HG03066 (cell line): ENCODE results near the gene CLEC5A.
"Not testable (repeated sequence)": the region's sequence is repeated elsewhere in the genome, so short reads cannot be mapped to it uniquely, and the experiment has no call there.

Experiments
- ATAC-seq: cut with Tn5 transposase; IDR thresholded peaks from one replicate; pipeline ENCODE4 v1.9.1; 2021; ENCODE audit warnings: low read depth; ENCODE audit not compliant: unreplicated experiment

CLEC5A gene

DNA sequence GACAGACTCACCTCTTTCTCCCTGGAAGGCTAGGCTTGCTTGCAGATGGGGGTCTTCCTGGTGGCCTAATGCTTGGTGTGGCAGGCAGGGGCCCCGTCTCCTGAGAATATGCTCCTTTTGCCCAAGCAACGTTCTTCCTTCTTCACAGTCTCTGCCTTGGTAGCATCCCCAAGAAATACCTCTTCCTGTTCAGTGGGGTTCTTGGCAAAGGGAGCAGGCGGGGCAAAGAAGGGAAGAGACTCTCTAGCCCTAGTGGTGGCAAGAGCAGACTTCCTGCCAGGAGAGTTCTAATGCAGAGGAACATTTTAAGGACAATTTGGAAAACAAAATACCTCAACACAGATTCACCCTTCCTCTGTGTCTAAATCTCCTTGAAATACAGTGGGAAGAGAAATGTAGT lies at the start of gene CLEC5A:
CLEC5A (minus strand) TSS at position 179 of the 400 bp plus-strand sequence. CDS start 682 bp downstream, outside the sequence.
- no peak for ATAC-seq

DNA sequence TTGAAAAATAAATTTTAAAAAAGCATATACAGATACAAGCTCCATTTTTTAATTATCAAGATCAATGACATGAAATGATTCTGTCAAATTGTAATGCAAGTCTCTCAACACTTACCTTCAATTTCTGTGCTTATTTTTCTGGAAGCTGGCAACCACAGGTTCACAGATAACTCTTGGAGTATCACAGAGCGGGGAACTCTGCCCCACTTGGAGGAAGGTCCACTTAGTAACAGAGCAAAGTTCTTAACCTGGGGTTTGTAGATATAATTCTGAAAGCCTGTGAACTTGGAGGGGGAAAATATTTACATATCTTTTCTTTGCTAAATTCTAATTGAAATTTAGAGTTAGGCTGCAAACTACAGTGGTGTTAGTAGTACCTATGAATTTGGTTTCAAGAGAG lies 46.6 kb upstream of the CLEC5A start:
- ATAC-seq: no peak

DNA sequence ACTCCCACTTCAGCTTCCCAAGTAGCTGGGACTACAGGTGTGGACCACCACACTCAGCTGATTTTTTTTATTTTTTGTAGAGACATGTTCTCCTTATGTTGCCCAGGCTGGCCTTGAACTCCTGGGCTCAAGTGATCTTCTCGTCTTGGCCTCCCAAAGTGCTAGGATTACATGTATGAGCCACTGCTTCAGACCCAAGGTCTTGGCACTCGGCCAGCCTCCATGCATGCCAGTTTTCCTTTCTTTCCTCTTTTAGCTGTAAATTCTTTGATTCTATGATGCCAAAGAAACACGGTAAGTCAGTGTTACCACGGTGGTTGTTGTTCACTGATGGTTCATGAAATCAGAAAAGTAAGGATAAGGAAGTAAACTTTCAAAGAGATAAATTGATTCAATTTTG lies 45.9 kb upstream of the CLEC5A start:
- ATAC-seq: no peak

DNA sequence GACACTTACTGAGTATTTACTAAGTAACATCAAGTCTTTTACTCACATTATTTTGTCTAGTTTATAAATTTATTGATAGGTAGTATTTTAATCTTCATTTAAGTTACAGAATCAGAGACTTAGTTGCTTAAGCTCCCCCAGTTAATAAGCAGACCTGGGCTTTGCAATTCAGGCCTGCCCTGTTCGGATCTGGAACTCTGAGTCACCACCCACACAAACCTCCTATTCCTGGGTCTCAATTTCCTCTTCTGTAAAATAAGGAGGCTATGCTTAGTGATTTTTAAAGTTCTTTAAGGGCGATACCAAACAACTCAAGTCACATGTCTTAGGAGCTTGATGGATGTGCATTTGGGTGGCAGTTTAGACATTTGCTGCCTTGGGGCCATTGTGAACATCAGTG lies 45.4 kb upstream of the CLEC5A start:
- no peak for ATAC-seq

DNA sequence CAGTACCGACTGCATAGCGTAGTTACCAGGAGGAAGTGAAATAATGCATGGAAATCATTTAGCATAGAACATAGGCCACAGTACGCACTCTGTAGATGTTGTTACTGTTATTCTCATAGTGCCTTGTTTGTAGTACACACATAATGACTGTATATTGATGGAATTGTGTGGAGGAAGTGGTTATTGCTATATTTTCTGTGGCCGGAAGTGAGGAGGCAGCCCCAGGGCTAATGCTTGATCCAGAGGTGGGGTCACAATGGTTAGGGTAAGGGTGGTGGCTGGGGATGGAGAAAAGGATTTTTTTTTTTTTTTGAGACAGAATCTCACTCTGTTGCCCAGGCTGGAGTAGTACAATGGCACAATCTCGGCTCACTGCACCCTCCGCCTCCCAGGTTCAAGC lies 44.4 kb upstream of the CLEC5A start:
- no peak for ATAC-seq

DNA sequence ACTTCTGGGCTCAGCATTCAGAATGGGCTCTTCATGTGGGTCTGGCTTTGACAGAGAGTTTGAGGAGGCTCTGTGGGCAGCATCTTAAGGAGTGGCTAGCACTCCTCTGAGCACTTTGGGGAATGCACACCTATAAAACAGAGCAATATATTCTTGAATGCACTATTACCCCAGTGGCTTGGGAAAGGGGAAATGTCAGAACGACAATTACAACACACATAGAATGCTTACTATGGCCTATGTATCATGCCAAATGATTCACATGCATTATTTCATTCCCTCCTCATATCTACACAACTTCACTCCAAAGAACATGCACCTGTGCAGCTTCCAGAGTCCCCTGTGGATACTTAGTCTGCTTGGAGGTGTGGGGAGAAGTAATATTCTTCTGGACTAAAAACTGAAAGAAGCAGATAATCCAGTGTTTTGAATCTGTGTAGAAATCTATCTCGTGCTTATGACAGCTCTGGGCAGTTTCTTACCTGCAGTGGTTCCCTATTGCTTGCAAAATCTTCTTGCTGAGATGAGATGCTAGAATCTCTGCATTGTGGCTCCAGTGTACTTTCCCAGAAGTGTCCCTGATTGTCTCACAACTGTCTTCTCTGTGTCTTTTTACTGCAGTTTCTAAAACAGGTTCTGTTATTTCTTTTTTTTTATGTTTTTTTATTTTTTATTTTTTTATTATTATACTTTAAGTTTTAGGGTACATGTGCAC lies 43.4 kb upstream of the CLEC5A start:
- ATAC-seq: no peak

DNA sequence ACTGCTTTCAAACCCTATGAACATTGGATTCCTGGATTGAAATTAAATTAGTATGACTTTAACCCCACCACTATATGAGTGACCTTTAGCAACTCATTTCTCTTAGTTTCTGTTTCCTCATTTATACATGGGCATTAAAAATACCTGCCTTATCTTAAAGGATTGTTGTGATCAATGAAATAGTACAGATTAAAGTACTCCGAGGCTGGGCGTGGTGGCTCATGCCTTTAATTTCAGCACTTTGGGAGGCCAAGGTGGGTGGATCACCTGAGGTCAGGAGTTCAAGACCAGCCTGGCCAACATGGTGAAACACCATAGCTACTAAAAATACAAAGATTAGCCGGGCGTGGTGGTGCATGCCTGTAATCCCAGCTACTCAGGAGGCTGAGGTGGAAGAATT lies 41.0 kb upstream of the CLEC5A start:
- not testable (repeated sequence) for ATAC-seq

DNA sequence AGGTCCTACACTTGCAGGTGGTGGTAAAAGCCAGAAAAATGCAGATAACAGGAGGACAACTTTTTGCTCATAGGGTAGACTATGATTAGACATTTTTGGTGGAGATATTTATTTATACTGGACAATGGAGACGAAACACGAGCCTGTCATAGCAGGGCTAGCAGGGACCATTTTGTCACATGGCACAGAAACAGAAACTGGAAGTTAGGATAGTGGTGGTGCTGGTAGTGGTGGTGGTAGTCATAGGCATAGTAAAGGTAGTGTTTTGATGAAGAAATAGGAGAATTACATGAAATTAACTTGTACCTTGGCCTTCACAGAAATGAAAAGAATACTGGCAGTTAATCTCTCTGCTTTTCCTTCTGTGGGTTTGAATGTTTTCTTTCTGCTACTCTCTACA lies 40.1 kb upstream of the CLEC5A start:
- no peak for ATAC-seq

DNA sequence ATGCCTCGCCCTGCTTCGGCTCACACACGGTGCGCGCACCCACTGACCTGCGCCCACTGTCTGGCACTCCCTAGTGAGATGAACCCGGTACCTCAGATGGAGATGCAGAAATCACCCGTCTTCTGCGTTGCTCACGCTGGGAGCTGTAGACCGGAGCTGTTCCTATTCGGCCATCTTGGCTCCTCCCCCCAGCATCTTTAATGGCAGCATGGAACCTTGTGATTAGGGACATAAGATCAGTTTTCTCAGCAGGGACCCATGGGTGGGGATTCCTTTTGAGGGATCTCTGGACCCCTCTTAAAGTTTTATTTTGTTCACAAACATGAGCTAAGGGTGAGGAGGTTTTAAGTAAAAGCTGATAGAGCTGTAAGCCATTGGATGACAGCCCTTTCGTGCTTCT lies 39.2 kb upstream of the CLEC5A start:
- not testable (repeated sequence) for ATAC-seq

DNA sequence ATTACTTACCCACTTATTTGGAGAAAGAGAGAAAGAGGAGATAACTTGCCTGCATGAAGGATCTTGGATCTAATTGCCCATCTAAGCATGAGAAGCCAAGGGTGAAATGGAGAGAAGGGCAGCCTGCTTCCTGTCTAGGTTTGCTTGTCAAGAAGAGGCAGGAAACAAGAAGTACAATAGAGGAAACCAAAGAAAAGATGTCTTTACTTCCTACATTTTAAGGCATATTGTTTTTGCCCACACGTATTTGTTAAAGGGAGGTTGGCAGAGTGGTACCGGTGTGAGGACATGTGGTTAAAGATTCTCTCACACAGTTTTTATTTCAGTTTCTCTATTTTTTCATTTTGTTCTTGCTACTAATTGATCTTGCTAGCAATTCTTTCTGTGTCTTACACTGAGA lies 32.8 kb upstream of the CLEC5A start:
- ATAC-seq: no peak

DNA sequence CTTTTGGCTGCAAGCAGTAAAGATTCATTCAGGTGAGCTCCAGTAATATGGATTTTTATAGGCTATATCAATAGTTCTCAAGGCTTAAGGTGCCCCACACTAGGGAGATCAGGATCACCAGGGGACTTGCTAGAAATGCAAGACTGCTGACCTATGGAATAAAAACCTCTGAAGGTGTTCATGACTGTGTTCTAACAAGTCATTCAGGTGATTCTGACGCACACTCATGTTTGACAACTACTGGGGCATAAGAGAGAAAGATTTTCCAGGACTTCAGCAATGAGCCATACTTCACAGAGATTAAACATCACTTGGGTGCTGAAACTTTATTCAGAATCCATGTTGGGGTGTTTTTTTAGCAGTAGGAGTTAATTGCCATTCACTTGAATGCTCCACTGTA lies 31.6 kb upstream of the CLEC5A start:
- no peak for ATAC-seq

DNA sequence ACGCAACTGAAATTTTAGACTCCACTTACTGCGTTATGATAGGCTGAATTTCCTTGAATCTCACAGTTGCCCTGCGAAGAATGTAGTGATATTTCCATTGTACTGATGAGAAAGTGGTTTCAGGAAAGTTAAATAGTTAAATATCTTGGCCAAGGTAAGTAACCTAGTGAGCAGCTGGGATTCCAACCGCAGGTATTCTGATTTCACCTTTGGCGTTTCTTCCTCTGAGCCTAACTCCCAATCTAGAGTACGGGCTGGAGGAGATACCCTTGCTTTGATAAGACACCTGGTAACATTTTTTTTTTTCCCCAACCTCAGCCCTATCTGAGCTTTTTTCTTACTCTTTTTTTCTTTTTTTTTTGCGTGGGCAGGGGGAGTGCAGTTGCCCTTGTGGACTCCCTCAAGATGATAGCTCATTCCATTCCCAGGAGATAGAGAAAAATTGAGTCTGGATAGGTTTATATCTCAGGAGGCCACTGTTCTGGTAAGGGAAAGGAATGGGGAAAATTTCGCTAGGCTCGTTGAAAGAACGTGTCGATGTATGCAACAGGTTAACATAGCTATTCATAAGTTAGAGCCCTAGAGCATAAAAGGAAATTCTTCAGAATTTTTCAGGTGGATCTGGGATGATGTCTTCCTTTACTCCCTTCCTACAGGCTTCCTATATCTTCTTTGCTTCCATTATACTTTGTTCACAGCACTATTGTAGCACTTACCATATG lies 29.9 kb upstream of the CLEC5A start:
- no peak for ATAC-seq

DNA sequence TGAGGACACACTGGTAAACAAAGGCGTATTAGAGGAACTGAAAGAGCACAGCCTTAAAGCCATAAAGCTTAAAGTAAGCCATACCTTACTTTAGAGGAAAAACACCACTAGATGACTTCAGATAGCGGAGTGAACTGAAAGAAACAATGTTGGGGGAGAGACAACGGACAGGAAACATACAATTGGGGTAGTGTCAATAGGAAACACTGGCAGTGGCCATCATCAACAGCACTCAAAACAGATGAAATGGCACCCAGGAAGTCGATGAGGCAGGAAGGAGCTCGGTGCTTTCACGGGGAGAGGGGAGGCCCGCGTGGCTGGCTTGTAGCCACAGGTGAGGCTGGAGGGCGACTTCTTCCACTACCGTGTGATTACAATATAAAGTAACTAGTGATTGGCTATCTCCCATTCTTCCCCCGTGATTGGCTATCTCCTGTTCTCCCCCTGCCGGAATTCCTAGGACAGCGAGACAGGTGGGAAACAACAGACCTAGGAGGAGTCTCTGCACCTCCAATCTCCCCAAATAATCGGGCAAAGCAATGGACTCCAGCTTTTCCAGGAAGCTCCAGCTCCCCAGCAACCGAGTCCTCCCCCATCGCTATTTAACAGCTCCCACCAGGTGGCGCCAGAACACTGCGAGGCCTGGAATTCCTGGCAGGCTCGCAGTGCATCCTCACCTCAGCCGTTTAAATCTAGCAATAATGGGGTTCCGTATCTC lies 29.2 kb upstream of the CLEC5A start:
- ATAC-seq: peak; percentile 78

DNA sequence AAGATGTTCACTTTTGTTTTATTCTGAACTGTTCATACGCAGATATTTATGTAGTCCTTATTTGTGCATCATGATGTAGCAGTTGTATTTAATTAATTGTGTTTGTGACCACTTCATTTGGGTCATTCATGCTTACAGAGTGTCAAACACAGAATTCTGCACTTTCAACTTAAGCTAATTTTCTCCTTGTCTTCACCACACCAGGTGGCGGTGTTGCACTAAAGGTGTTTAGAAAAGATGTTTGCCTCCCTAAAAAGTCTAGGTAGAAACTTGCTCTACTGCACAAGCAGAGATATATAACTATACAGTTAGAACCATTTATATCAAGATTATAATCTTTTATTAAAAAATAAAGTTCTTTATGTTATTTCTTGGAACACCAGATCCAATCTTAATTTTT lies 28.1 kb upstream of the CLEC5A start:
- no peak for ATAC-seq

DNA sequence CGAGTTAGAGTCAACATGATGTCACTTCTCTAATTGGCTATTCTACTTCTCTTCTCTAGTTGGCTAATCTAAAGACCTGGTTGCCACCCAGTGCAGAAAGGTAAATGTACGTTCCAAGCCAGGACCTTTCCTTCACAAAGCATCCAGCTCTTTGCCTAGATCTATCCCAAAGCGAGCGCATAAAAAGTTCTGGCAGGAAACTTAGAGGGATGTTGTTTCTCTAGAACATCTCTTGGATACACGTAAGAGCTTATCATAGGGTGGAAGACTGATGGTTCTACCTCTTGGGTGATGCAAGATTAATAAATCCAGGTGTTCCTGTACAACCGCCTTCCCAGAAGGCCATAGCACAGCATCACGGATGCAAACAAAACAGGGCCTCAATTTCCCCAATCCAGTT lies 26.9 kb upstream of the CLEC5A start, which contains the start of gene TAS2R38:
TAS2R38 (minus strand) TSS at position 101 of the 400 bp plus-strand sequence; CDS start at position 17, 84 bp downstream.
- no peak for ATAC-seq

DNA sequence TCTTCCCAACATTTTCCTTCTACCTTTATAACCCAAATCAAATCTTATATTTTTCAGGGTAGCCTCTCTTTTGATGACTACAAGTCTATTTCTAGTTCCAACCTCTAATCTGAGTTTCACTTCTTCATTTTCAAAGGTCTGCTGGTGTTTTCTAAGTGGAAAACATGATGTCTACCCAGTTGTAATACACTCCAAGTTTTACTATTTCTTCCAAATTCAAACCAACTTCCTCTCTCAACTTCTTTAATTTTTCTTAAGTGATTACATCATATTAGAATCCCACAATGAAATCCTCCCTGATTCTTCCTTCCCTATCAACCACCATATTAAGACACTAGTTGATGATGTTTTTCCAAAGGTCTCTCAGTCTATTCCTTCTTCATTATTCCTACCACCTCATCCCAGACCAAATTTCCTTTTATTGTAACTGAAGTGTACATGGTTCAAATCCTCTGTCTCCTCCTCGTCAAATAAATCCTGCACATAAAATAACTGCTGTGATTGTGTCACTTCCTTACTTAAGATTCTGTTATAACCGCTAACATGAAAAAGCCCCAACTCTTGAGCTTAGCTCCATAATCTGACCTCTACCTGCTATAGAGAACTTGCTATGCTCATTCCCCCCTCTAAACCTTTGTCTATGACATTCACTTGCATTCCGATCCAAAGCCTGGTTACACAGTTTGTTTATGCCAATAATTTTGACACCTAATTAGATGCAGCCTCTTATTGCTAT lies 14.1 kb upstream of the CLEC5A start:
- ATAC-seq: peak; percentile 70

DNA sequence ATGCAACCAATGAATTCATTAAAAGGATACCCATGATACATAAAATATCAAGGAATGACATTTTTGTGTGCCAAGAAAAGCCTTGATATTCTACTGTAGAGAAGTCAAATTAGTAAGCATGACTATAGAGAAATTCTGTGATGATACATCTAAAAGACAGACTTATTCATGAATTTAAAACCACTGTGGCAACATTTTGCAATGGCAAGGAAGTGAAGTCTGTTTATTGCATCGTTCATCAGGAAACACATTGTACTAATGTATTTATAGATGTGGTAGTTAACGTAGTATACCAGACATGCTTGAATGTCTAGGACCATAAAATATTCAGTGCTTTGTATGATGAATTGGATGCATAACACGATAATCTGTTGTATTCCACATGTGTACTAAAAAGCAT lies 9.3 kb upstream of the CLEC5A start:
- ATAC-seq: no peak

DNA sequence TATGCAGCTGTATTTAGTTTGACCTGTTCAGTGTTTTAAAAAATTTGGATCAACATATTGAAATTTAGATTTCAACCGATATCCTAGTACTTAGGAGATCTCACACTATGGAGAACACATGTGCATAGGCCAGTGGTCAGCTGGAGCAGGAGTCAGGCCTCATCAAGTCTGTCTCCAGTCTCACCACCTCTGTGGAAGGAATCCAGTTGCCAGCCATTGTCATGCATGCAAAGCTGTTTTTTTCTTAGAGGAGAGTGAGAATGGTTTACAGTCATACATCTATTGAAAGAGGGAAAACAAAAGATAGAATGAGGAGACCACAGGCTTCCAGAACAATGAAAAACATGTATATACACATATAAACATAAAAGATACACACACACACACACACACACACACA lies 7.6 kb upstream of the CLEC5A start:
- ATAC-seq: no peak

DNA sequence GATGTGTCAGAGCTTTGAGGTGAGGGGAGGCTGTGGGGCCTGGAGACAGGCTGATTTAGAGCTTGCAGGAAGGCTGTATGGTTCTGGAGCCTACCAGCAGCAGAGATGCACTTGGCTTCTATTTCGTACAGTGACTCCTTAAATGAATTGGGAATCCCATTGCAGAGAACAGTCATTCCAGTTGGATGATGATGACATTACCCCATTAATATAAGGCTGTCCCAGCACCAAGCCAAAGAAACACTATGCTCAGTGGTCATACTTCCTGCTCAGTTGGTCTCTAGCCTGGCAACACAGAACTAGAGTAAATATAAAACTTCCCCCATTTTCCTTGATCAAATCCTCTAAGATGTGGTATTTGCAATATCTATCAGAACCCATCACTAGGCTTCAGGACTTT lies 5.7 kb upstream of the CLEC5A start:
- no peak for ATAC-seq

DNA sequence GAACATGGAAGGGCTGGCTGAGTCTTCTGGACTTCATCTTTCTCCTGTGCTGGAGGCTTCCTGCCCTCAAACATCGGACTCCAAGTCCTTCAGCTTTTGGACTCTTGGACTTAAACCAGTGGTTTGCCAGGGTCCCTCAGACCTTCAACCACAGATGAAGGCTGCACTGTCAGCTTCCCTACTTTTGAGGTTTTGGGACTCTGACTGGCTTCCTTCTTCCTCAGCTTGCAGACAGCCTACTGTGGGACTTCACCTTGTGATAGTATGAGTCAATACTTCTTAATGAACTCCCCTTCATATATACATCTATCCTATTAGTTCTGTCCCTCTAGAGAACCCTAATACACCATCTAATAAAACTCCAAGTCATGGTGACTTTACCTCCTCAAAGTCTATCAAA lies 4.0 kb upstream of the CLEC5A start:
- no peak for ATAC-seq

DNA sequence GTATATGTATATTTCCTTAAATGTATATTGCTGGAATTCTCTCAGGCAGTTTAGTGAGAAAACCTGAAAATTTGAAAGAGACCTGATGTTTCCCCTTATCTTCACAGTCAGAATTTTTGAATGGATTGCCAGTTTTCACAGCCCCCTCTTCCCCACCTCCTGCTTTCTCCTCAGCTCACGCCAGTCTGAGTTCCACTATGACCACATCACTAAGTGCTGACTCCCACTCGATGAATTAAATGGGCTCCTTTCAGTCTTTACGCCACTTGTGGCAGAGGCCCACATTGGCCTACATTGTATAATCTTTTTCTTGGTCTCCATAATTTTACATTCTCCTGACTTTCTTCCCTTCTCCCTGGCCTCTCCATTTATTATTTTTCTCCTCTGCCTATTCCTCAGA lies 3.1 kb upstream of the CLEC5A start:
- ATAC-seq: no peak
